ENCODE measurements around the gene PSD4.
A peak's percentile ranks its signal among the peaks of the same experiment; 100 is the strongest.

DNA sequence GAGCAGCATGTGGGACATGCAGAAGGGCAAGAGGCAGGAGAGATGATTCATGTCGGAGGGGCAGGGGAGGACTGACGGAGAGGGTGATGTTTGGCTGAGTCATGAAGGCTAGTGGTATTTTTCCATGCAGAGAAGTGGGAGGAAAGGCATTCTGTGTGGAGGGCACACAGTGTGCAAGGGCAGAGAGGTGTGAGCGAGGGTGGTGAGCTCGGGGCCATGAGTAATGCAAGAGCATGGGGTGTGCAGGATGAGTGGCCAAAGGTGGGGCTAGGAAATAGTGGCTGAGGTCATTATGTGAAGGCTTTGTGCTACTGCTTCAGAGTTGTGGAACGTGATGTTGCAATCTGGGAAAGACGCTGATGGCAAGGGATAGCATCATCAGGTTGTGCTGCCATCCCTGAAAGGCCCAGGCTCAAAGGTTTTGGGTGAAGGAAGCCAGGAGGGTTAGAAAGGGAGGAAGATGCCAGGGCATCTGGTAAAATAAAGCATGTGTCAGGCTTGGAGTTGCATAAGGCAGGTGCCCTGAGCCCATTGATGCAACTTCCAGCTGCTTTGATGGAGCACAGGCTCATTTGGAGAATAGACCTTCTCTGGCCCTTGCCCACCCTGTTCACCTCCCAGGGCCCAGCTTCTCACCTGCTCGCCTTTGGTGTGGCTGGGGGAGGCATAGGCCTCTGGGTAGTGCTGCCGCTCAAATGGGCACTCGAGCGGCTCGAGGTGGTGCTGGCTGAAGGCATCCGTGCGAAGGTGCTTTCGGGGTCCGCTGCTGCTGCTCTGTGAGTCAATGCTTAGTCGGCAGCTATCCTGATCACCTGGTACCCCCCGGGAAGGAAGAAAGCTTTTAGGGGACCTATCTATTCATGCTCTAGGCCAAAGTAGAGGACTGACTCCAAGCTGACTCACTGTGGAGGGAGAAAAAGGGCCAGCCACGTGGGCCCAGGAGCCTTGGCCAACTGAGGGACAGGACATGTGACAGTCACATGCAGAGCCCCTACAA lies 67.4 kb downstream of the PSD4 start:
- TF ChIP-seq POLR2A (IDR thresholded peaks at IDR 0.05; ENCODE audit: low read depth, low read length) (no peak), POLR2AphosphoS5 (IDR thresholded peaks at IDR 0.05; ENCODE audit: low read depth, low read length) (peak; percentile 53; the same call in 1 of the 2 replicates)
